Activated naive CD4-positive, alpha-beta T cell treated with anti-CD3 and anti-CD28 coated beads for 36 hours (primary cell): ENCODE measurements around the gene CHRNA4. TPM values are rescaled to one million over a fixed set of nuclear protein-coding genes. Genes with fewer than 3 reads are reported as not detected.

ENCODE experiments used
- total RNA-seq, 2 experiments: library from RNA; stranded (reverse); gene quantifications; one replicate each; pipeline ENCODE4 v1.2.3, GENCODE V29; 2021

CHRNA4 gene
- total RNA-seq, 2 experiments from 2014 or later, result not detected

Other genes with a start within 250 kb of the CHRNA4 start
- gene YTHDF1, start 145.2 kb downstream of the CHRNA4 start, total RNA-seq, result 10 to 100 TPM; 27.6 to 27.8 TPM
- gene BIRC7, start 125.4 kb downstream of the CHRNA4 start, total RNA-seq, result not detected
- not detected for gene NKAIN4, start 106.9 kb downstream of the CHRNA4 start, total RNA-seq
- gene ARFGAP1, start 88.5 kb downstream of the CHRNA4 start, total RNA-seq, result 10 to 100 TPM; 82.4 to 89.4 TPM
- under 1 TPM in 1 of 2 experiments, not detected in 1; 0.05 TPM for gene COL20A1, start 68.2 kb downstream of the CHRNA4 start, total RNA-seq
- gene KCNQ2, start 111.3 kb upstream of the CHRNA4 start, total RNA-seq, result not detected
- gene EEF1A2, start 137.7 kb upstream of the CHRNA4 start, total RNA-seq, result under 1 TPM in 1 of 2 experiments, not detected in 1; 0.12 TPM
- 100 to 1,000 TPM; 189 to 194 TPM for gene PPDPF, start 159.4 kb upstream of the CHRNA4 start, total RNA-seq
- gene PTK6, start 176.0 kb upstream of the CHRNA4 start, total RNA-seq, result under 1 TPM; 0.35 to 0.38 TPM
- not detected for gene SRMS, start 186.4 kb upstream of the CHRNA4 start, total RNA-seq
- gene FNDC11, start 192.8 kb upstream of the CHRNA4 start, total RNA-seq, result under 1 TPM in 1 of 2 experiments, not detected in 1; 0.10 TPM
- 10 to 100 TPM; 20.0 to 20.4 TPM for gene HELZ2, start 212.9 kb upstream of the CHRNA4 start, total RNA-seq